ENCODE results near the gene UBR2. TPM values are rescaled to one million over a fixed set of nuclear protein-coding genes. Genes with fewer than 3 reads are reported as not detected.

UBR2 gene
- total and polyA plus RNA-seq, 2 of the 13 experiments (the other 11 are each of a cell fraction or from before 2014, with no cell fraction given): 17.6 to 29.3 TPM

GRCh38 chr6:42562788-42563405 lies 932 bp upstream of the UBR2 start (continued):
- TF ChIP-seq, protein P1, sequence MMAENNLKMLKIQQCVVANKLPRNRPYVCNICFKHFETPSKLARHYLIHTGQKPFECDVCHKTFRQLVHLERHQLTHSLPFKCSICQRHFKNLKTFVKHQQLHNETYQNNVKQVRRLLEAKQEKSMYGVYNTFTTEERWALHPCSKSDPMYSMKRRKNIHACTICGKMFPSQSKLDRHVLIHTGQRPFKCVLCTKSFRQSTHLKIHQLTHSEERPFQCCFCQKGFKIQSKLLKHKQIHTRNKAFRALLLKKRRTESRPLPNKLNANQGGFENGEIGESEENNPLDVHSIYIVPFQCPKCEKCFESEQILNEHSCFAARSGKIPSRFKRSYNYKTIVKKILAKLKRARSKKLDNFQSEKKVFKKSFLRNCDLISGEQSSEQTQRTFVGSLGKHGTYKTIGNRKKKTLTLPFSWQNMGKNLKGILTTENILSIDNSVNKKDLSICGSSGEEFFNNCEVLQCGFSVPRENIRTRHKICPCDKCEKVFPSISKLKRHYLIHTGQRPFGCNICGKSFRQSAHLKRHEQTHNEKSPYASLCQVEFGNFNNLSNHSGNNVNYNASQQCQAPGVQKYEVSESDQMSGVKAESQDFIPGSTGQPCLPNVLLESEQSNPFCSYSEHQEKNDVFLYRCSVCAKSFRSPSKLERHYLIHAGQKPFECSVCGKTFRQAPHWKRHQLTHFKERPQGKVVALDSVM (CRISPR knock-in tag; IDR thresholded peaks at IDR 0.05): no peak
- TF ChIP-seq TCF12 (IDR thresholded peaks at IDR 0.05) (no peak), TCF12 (CRISPR knock-in tag; IDR thresholded peaks at IDR 0.05) (no peak), MED13 (CRISPR knock-in tag; IDR thresholded peaks at IDR 0.05) (no peak), MZF1 (CRISPR knock-in tag; IDR thresholded peaks at IDR 0.05; ENCODE audit: borderline replicate concordance) (no peak), IRF1 (CRISPR knock-in tag; IDR thresholded peaks at IDR 0.05; ENCODE audit: low read depth) (no peak), SRY (CRISPR knock-in tag; IDR thresholded peaks at IDR 0.05) (no peak; the same call in 1 of the 2 replicates), MTA3 (CRISPR knock-in tag; IDR thresholded peaks at IDR 0.05) (no peak), POLR2AphosphoS5 (IDR thresholded peaks at IDR 0.05; ENCODE audit: low read depth, low read length) (no peak), MEF2D (CRISPR knock-in tag; IDR thresholded peaks at IDR 0.05) (no peak), ZNF644 (CRISPR knock-in tag; IDR thresholded peaks at IDR 0.05; ENCODE audit: low read depth) (no peak), CBX2 (IDR thresholded peaks at IDR 0.05; ENCODE audit: low read depth, low read length) (no peak), CBX2 (CRISPR knock-in tag; IDR thresholded peaks at IDR 0.05; ENCODE audit: low read depth) (0 out of 2 replicates have a peak, but pooled peaks have one; percentile 7)
- TF ChIP-seq, protein P2, sequence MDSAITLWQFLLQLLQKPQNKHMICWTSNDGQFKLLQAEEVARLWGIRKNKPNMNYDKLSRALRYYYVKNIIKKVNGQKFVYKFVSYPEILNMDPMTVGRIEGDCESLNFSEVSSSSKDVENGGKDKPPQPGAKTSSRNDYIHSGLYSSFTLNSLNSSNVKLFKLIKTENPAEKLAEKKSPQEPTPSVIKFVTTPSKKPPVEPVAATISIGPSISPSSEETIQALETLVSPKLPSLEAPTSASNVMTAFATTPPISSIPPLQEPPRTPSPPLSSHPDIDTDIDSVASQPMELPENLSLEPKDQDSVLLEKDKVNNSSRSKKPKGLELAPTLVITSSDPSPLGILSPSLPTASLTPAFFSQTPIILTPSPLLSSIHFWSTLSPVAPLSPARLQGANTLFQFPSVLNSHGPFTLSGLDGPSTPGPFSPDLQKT (CRISPR knock-in tag; IDR thresholded peaks at IDR 0.05; ENCODE audit: borderline replicate concordance): no peak
- TF ChIP-seq, protein P3, sequence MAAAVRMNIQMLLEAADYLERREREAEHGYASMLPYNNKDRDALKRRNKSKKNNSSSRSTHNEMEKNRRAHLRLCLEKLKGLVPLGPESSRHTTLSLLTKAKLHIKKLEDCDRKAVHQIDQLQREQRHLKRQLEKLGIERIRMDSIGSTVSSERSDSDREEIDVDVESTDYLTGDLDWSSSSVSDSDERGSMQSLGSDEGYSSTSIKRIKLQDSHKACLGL (CRISPR knock-in tag; IDR thresholded peaks at IDR 0.05): no peak
